Amniotic epithelial cell (primary cell): ENCODE results near the gene EXOSC10.

Experiments used
- DNase-seq: peaks from one replicate; pipeline ENCODE4 v3.0.0-alpha.2; 2010; ENCODE audit warnings: low read depth

EXOSC10 gene

DNA sequence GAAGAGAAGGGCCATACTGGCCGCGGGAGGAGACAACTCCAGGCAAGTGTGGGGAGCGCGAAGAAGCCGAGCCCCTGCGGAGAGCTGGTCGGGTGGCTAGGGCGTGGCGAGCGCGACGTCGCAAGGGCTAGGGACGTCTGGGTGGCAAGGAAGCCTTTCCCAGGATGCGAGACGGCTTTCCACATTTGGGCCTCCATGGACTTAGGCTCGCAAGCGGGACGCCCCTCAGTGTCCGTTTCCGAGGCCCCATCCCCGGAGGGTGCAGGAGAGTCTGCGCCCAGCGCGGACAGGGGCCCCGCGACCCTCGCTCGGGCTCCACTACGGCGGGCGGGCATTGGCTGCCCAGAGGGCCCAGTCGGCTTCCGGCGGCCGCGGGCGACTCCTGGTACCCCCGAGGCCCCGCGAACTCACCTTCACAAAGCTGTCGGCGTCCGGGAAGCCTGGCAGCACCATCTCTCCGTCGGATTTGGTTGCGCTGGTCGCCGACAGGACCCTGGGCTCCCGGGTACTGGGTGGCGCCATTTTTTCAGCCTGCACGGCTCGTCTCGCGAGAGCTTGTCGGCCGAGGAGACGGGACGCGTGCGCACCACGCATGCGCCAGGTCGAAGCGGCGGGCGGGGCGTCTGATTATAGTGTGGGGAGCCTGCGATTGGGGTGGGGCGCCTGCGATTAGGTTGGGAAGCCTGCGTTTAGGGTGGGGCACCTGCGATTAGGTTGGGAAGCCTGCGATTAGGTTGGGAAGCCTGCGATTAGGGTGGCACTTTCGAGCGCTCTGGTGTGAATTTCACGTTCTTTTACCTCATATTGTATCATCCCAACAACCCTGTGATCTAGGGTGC, at the start of gene EXOSC10:
Gene EXOSC10, minus strand, starts transcription at position 560 of the 839 bp plus-strand sequence. Its CDS starts 38 bp downstream, at position 522.
- DNase-seq = peak; percentile 66

DNA sequence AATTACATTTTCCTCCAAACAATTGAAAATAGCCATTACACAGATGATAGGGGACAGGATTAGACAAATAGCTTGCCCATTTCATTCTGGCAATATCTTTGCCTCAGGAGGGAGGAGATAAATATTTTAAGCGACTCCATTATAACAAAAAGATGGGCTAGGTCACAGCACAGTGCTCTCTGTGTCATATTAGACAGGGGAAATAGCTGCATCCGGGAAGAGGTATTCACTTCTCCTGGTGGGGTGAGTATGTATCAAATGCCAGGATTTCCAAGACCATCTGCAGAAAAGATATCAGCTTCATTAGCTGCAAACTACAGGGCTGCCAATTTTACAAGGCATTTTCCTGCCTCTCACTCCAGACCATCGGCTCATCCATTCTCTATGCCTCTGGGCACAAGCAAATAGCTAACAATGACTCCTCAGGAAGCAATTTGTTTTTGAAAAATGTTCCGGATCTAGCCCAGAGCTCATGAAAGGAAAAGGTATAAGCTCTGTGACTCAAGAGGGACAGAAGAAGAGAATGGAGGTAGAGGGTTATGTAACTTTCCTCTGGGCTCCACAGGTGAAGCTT, 47.6 kb upstream of the EXOSC10 start:
- DNase-seq = no peak

DNA sequence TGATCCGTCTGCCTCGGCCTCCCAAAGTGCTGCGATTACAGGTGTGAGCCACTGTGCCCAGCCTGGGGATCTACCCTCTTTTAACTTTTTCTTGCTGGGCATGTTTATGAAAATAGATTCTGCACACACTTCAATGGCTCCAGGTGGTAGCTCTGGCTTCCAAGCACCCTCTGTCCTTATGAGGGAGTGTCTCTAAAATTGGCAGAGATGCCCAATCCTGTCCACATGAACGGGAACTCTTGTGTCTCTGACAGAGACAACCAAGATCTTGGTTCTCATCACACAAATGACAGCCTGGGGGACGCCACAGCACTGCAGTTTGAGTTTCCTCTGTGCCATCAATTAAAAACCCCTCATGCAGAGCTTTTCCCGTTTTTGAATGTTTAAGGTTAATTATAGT, 46.1 kb upstream of the EXOSC10 start:
- no peak for DNase-seq

DNA sequence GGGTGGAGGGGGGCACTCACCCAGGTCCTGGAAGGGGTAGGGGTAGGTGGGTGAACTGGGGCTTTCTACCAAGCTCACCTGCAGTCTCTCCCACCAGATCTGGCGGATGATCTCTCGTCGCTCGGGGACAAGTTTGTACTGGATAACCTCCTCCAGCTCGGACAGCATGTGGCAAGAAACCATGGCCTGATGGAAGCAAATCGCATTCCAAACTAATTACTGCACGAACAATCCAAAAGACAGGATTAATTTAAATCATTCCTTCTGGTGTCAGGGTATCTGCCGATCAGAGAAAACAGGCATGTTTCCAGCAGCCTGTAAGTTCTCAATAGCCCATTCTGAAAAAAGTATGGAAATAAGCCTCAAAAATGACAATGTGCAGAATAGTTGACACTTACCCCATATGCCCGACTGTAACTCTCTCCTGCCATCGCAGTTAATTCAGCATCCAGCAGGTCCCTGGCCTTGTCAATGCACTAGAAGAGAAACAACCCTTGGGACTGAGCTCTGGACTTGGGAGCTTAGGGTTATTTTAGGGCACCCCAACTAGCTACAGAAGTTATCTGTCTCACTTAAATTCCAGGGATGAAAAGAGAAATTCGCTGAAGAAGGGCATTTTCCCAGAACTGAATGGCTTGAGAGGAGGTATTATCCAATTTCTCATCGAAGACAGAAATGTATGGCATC, 45.0 kb upstream of the EXOSC10 start:
- no peak for DNase-seq

DNA sequence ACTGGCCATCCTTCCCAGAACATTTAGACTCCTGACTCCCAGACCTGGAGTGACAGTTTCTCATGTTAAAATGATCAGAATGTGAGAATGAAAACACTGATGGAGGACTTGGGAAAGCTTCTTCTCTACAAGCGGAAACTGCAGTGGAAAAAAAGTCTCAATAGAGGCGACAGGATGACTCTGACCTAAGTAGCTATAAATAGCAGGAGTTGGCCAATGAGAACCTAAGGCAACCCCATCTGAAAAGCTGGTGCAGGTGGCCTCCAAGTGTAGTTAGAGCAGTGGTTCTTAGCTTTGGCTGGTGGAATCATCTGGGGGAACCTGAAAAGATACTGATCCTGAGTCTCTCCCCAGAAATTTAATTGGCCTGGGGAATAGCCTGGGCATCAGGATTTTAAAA, 44.2 kb upstream of the EXOSC10 start:
- no peak for DNase-seq

DNA sequence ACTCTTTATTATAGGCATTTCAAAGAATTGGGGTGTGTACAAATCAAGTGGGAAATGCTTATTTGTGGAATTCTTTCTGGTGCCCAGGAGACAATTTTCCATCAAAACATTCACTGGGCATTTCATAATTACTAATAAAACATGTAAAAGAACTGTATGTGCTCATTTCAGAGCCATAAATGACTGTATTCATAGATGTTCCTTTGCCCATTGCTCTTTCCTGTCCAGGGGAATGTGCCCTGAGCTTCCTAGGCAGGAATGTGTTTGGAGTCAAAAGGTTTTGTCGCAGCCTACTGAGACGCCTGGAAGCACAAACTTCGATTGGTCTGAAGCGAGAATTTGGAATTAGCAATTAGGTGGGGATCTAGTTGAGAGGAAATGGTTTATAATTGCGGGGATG, 43.7 kb upstream of the EXOSC10 start:
- no peak for DNase-seq

DNA sequence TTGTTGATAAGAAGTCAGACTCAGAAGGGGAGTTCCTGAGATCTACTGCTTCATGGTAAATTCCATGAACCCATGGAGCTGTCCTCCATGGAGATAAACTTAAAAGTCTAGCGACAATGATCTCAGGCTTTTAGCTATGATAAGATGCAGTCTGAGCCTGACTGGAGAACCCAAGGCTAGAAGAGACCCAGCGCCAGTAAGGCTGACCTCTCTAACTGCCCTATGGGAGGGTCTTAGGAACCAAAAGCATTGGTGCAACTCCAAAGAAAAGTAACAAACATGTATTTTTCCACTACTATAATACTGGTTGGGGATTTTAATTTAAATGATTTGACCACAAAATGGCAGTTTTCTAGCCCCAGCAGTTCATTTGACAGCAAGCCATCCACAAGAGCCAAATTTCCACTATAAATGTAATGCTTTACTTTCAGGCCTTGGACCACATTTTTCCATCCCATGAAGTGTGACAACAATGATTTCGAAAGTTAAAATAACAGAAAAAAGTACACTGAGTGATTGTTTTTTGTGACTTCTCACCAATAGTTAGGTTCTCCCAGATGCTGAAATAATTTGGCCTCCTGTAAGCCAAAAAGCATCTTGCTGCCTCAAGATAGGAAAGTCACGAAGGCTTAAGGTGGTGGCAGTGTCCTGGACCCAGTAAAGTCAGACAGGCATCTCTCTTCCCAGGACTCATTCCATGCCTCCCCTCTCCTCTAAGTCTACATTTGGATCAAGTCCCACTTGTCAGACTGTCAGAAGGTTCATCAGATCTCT, 43.1 kb upstream of the EXOSC10 start:
- no peak for DNase-seq

DNA sequence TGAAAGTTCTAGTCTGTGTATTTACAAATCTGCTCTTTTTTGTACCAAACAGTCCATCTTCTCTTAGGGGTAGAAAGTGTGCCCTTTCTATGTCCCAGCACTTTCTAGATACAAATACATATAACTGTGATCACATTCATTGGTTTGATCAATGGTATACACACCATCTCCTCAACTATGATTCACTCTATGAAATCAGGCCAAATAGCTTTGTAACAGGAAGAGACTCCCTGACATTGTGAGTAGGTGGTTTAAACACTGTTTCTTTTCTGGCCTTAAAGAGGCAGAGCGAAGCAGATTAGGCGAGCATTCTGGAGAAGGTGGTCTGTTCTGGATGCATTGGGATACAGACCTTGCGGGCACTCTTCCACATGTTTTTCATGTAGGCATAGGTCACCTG, 39.3 kb upstream of the EXOSC10 start:
- DNase-seq = peak; percentile 6

DNA sequence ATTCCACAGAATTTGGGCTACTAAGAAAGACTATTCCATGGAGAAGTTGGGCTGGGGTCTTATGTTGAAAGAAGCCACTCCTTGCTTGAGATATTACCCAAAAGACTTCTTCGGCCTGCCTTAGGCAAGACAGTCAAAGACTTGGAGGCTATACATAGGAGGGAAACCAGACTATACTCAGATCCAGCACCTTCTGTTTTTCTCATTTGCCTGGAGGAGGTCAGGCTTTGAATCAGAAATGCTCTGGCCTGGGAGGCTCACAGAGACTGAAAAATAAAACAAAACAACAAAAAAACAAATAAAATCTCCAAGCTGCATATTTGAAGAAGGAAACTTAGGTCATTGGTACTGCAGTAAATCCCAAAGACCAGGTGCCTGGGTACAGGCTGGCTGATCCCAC, 38.4 kb upstream of the EXOSC10 start:
- no peak for DNase-seq

DNA sequence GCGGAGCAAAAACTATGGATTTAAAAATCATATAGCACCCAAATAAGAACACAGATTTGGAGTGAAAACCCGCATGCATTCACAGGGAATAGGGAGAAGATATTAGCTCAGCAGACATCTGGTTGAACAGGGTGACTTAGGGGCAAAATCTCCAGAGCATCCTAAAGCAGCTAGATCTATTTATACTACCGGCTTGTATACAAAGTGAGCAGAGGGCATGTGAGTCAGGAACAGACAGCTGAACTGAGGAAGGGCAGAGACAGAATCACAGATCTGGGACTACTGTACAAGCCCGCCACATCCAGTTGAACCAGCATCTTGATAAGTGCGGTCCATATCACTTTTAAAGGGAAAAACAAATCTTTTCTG, 35.2 kb upstream of the EXOSC10 start:
- DNase-seq = no peak

DNA sequence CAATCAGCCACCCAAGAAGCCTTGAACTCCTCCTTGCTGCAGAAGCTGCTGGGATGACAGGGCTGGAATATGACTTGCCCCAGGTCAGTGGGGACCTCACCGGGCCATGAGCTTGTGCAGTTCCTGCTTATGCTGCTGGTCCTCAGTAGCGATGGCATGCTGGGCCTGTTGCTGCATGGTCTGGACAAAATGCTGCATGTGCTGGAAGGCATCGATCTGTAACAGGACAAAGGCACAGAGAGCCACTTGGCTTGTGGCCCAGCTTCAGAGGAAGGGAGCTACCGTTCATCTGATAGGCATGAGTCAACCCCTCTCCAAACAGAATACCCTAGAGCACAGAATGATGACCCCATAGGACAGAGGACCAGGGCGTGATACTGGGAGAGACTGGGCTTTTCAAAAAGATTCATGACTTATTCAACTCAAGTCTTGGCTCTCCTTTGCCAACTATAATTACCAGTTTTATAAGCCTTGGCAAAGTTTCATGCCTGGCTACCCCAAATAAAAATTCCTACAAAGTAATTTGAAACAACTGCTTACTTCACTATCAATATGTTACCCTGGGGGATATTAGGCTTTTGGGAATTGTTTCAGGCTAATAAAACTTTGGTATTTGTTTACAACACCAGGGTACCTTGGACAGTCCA, 34.7 kb upstream of the EXOSC10 start:
- DNase-seq = no peak

DNA sequence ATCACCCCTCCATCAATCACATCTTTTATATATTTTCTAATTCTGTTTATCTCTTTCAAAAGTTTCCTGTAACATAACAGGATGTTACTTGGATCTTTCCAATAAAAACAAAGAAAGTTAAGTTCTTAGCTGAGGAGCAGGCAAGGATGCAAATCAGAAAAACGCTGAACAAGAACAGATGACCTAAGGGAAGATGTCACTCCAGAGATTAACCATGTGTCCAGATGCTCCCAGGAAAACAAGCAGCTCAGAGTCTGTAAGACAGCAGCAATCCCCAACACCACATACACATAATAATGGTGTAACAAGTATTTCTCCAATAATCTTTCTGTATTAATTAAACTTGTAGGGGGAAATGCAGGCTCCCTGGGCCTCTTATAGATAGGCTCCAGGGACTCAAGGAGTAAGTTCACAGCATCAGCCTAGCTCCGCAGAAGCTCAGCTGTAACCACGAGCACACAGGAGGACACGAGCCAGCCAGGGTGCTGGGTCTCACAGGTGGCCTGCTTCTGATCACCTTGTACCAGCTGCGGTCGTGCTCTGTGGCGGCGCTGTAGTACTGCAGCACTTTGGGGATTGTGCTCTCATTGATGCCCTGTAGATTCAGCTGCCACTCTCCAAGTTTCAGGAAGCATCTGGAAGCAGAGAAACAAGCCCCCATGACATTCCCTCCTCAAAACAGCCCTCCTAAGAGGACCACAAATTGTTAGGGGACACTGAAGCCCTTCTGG, 33.1 kb upstream of the EXOSC10 start:
- DNase-seq = no peak

DNA sequence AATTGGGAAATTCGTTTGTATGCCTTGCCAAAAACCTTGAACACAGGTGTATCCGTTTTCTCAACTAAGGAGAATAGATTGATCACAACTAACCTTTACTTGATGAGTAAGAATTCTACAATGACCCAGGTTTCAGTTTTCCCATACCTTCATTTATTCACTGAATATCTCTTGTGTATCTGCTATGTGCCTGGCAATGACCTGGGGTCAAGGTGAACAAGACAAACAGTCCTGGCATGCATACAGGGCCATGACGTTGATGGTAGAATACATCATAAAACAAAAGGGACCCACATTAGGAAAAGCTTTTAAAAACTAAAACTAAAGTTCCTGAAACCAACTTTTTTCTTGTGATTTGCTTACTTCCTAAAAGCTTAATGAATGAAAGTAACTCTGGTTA, 32.1 kb upstream of the EXOSC10 start:
- no peak for DNase-seq

DNA sequence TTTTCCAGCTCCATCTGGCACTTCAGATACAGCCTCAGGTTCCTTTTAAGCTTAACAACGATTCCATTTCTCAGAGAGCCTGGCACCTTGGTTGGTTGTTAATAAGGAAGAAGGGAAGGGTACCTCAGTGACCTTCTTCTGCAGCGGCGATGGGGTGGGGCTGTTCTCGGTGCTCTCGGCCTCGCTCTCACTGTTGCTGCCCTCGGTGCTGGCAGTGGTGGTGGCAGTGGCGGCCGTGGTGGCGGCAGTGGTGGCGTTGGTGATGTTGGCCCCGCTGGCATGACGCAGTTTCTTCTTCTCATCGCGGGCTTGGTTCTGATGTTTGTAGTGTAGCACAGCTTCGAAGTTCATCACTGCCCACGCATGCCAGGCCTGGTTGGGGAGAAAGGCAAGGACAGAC, 30.7 kb upstream of the EXOSC10 start:
- DNase-seq = no peak

DNA sequence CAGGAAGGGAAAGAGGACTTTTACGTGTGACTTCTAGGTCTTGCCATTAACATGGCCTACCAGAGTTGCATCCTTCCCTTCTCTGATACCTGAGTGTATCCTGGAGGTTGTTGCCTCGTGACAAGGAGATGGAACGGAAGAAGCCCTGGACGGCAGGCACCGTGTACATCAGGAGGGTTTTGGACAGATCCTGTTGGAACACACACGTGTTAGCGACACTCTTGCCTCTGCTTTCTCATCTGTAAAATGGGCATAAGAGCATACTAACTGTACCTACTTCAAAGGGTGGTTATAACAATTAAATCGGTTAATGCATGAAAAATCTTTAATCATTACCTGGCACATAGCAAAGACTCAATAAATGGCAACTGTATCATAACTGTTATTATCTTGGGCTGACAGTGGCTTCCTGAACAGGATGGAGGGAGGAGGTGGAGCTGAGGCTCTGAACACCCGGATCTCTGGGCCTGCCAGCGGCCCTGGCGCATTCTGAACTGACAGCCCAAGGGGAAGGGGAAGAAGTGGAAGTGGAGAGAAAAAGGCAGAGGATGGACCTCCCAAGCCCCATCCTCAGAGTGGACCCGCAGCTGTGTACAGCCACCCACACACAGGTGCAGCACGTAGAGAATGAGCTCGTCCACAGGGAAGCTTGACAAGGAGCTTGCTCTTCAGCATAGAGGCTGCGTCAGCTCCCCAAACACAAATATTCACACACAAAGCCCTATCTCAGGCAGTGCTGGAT, 30.2 kb upstream of the EXOSC10 start:
- DNase-seq = no peak

DNA sequence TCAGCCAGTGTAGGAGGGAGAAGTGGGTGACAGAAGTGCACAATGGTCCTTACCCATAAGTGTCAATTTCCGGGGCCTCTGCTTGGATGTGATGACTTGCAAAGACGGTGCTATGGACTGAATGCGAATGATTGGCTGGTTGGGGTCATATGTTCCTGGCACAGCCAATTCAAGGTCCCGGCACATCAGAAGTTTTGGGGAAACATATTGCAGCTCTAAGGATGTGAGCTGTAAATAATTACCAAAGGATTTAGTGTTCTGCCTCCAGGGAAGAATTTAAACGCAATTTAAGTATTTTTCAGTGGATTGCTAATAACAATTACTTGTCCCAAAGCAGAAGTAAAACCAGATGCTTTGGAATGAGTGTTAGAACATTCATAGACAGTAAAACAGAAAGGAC, 26.9 kb upstream of the EXOSC10 start:
- DNase-seq = no peak

DNA sequence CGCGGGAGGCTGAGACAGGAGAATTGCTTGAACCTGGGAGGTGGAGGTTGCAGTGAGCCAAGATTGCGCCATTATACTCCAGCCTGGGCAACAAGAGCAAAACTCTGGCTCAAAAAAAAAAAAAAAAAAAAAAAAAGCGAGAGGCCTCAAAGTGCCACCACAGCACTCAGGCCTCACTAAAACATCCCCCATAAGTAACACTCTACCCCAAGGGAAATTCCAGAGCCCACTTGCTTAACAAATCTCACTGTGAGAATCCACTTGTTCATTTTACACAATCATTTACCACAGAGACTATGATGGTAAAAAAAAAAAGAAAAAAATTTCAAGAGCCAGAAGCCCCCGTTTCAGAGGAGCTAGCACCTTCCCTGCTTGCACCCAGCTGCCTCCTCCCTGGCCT, 26.3 kb upstream of the EXOSC10 start:
- no peak for DNase-seq

DNA sequence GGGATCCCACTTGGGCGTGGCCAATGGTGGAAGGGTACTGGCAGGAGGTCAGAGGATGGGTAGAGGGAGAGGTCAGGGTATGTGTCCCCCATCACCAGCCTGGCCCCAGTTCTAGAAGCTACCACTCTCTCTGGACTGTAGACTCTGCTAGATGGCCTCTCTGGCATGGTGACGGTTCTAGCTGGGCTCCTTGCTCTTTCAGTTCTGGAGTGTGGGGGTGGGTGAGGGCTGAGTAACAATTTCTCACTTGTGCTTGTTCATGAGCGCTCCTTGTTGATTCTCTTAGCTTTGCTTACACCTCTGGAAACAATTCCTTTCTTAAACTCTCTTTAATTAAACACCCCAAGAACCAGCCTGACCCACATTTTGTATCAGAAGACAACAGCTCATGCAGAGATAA, 25.3 kb upstream of the EXOSC10 start:
- no peak for DNase-seq

DNA sequence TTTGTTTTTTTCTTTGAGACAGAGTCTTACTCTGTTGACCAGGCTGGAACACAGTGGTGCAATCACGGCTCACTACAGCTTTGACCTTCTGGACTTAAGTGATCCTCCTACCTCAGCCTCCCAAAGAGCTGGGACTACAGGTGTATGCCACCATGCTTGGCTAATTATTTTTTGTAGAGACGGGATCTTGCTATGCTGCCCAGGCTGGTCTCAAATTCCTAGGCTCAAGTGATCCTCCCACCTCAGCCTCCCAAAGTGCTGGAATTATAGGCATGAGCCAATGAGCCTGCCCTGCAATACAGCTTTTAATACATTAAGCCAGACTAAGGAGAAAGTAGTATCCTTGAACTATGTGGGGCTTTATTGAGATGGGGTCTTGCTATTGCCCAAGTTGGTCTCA, 16.6 kb upstream of the EXOSC10 start:
- no peak for DNase-seq

DNA sequence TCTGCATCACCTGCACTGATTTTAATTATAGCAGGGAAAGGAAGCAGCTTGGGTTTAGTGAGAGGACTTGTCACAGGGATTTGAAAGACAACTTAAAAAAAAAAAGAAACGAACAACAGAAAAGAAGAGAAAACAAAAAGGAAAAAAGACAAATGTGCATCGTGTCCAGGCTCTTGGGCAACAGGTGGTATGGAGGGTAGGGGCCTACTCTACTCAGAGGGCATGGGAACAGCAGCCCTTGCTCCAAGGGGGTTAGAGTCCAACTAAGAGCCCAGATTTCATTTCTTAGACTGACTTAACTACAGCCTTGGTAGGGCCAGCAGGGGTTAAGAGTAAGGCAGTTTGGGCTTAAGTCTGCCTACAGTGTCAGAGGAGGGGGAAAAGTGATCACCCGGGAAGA, 15.3 kb upstream of the EXOSC10 start:
- DNase-seq = no peak
